GM19397 (cell line): ENCODE measurements around the gene CABLES2.
"Not testable (repeated sequence)": the region's sequence is repeated elsewhere in the genome, so short reads cannot be mapped to it uniquely, and the experiment has no call there.

Experiments used
- ATAC-seq: cut with Tn5 transposase; IDR thresholded peaks from one replicate; pipeline ENCODE4 v1.9.1; 2021; ENCODE audit warnings: mild to moderate bottlenecking, moderate library complexity; ENCODE audit not compliant: unreplicated experiment

Gene CABLES2

DNA sequence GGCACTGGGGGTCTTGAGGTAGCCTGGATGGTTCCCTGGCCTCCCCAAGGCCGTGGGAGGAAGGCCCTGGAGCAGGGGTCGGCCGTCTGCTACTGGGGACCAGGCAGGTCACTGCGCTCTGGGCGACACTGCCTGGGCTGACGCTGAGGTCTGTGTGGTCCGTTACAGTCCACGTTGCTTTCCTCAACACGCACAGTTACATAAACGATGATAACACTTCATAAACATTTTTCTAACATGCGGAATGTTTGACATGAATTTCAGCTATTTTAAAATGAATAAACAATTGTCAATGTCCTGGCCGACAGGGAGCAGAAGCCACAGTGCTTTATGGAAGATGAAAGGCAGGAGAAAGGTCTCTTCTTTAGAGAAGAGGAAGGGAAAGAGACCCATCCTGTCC, 30.4 kb upstream of the CABLES2 start:
- no peak for ATAC-seq

DNA sequence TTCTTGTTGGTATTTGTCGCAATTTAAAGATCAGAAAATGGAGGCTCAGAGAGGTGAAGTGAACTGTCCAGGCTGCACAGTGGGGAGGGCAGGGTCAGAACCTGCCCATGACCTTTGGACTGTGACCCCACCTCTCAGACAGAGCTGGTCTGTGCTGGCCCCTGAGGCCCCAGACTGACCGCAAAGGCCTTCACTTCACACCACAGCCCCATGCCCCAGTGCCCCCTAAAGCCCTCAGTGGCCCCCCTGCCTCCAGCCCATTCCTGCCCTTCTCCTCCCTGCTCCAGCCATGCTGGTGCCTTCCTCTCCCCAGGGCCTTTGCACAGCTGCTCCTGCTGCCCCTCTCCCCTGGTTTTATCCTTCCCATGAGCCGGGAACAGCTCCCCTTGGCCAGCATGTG, 29.6 kb upstream of the CABLES2 start:
- ATAC-seq: no peak

DNA sequence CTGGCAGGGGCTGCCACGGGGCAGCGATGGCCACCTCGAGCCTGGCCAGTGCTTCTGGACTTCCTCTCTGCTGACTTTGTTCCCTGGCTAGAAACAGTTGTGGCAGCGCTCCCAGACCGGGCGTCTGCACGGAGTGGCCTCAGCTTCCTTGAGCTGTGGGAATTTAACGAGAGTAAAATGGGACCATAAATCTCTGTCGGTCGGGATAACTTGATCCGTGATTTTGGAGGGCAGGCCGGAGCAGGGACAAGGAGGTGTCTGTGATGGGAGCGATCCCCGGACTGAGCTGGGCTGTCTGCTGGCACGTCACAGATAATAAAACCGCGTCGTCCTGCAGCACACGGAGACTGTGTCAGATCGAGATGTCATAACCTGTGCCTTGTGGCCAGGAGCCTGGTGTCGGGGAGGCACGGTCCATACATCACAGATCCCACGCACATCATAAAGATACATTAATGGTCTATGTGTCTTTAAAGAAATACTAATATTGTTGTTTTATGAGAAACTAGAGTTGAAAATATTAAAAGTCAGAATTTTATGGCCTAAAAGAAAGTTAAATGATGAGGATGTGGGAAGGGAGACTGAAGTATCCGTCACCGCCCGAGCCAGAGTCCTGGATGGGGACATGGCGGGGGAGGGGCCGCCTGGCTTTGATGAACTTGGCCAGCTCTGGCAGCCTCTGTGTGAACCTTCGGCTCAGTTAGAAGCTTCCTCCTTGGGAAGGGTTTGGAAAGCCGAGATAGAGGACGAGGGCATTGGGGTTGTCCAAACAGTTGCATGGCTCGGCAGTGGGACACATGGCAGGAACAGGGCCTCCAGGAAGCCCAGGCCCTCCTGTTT, 26.8 kb upstream of the CABLES2 start:
- no peak for ATAC-seq

DNA sequence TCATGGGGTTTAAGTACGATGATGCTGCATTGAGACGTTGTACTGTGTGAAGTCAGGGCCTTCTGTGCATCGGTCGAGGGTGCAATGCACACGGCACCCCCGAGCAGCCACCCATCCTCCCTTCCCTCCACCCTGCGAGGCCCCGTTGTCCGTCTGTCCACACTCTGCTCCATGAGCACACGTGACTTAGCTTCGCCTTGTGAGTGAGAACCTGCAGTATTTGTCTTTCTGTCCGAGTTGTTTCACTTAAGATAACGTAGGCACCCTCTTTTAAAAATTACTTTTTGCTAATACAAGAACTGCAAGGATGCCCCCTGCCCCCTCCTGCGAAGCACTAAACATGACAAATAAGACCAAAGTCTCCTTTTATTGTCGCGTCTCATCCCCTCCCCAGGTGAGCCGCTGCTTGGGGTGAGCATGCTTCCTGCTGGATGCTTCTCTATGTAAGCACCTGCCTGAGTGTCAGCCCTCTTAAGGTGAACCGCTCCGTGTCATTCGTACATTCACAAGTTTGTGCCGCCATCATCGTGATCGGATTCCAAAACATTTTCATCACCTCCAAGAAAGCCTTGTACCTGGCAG, 23.9 kb upstream of the CABLES2 start:
- ATAC-seq: no peak

DNA sequence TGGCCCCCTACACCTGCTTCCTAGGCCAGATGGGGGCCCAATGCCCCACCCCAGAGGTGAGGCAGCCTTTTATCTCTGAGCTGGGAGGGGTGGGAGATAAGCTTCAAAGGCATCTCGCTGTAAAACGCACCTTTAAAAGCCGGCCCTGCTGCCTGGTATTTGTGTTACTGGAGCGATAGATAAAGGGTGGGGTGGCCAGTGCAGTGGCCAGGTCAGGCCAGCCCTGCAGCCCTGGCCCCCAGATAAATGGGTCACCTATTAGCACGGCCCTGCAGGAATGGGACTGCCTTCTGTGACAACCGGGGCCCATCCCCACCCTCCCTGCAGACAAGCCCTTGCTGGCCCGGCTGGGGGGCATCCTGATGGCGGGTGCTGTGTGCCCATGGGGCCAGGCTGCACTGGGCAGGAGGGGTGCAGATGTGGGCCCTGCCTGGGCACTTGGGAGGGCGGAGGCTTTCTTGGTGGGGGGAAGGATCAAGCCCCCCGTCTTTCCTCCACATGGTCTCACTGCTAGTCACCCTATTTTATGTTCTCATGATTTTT, 23.3 kb upstream of the CABLES2 start:
- ATAC-seq: no peak

DNA sequence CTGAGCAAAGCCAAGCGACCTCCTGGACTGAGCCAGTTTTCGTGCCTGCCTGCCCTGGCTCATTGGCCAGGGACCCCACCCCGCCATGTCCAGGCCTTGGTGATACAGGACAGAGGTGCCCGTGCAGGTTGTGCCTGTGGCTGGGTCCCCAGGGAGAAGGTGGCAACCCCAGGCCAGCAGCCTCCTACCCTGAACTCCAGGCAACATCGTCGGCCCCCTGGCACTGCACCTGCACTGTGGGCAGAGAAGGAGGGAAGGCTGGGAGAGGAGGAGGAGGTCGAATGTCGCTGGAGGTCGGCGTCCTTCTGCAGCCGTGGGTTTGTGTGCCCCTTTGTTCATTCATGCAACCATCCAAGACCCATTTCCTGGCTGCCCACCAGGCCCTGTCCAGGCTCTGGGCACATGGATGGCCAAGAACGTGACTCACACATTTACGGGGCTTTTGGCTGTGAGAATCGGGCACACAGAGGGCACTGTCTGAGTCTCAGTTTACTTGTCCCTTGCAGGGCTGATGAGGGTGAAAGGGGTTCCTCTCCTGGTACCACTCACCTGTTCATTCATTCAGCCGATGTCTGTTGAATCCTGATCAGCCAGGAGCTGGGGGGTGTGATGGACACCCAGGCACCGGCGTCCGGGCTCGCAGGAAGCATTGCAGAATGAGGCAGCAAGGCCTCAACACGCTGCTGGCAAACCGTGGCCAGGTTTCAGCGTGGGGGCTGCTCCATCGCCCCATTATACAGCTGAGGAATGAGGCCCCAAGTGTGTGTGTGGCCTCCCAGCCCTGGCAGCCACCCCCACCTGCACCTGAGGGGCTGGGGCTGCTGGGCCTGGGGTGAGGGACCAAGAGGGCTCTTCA, 22.6 kb upstream of the CABLES2 start:
- no peak for ATAC-seq

DNA sequence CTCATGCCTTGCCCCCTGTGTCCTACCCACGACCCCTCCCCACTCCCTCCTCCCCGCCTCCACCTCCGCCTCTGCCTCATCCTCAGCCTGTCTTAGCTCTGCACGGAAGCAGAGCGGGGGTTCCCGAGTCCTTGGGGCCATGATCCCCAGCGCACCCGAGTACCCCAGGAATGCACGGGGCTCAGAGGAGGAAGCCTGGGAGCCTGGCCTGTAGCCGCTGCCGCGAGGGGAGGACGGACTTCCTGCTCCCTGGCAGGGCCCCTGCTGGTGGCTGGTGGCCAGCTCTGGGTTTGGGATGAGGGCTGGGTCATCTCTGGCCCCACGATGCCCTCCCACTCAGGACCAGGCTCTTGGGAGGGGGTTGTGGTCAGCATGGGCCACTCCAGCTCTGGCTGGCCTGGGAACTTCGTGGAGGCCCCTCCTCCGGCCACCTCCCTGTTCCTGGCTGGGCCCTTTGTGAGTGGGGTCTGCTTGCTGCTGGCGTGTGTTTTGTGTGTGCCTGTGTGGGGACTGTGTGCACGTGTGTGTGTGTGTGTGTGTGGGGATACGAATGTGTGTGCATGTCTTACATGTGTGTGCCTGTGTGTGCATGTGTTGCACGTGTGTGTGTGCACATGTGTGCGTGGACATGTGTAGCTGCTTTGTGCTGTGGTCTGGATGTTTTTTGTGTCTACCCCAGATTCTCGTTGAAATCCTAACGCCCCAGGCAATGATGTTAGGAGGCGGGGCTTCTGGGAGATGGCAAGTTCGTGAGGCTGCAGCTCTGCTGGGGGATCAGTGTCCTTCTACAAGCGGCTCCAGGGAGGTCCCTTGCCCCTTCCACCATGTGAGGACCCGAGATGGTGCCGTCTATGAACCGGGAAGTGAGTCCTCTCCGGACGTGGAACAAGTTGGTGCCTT, 21.6 kb upstream of the CABLES2 start:
- ATAC-seq: no peak

DNA sequence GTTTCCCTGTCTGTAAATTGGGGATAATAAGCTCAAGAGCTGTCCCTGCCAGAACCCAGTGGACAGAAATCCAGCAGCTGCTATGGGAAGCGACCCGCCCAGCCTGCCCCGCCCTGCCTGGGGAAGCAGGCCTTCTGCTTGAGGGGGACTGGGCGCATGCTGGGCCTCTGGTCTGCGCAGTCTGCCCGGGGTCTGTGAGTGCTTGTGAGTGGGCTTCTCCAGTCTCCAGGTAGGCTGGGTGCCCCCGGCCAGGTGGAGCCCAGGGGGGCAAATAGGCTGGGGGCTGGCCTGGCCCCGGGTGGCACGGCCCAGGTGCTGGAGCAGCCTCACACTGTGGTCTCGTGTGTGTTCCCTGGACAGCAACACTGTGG, 20.9 kb upstream of the CABLES2 start:
- no peak for ATAC-seq

DNA sequence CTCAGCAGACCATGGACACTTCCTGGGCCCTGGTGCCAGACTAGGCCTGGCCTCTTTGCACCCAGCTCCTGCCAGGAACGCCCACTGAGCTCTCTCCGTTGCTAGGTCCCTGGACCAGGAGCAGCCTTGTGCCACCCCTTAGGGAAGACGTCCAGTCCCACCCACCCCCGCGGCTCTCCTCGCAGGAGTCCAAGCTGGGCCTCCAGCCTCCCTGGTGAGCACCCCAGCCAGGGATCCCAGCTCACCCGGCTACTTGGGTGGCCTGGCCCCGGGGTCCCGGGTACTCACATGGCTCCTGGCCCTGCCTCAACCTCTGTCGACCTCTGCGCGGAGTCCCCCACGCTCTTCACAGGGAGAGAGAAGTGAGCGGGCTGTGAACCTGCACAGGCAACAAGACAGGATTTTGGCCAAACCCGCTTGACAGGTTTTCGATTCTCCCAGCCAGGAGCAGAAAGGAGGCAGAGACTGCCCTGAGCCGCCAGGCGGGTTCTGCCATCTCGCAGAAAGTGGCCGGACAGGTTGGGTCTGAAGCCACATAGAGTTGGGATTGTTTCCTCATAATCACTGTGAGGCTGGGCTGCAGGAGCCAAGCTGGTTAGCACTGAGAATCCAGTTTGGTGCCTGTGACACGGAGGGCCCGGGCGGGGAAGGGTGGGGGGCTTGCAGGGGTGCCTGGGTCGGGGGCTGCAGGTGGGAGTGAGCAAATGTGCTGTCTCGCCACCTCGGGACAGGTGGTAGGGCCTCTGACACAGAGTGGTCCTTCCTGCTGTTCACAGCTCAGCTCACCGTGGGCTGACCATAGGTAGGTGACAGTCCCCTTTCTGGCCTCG, 20.3 kb upstream of the CABLES2 start, which contains the start of gene RBBP8NL:
TSS of gene RBBP8NL (minus strand) at position 368 of the 830 bp plus-strand sequence. CDS start 7,892 bp downstream, outside the sequence.
- no peak for ATAC-seq

DNA sequence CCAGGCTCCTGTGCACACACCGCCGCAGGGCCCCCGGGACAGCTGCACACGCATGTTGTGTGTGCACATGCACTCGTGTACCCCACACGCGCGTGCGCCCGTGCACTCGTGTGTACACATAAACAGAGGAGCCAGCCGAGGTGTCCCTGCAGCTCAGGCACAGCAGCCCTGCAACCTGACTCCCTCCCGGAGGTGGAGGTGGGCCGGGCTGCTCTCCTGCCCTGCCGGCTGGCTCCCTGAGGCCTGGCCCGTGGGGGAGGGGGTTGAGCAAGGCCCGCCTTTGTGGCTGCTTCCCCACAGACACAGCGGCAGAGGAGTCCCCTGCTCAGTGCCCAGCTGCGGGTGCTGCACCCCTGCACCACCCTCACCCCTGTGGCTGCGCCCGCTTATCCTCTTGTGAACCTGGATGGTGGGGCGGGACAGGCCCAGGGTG, 19.6 kb upstream of the CABLES2 start:
- no peak for ATAC-seq

DNA sequence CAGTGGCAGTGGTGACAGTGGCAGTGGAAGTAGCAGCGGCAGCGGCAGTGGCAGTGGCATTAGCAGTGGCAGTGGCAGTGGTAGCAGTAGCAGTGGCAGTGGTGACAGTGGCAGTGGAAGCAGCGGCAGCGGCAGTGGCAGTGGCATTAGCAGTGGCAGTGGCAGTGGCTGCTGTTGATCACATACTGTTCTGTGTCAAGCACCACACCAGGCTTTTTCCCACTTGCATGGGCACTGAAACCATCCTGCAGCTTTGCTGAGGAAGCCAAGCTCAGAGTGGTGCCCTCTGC, 18.9 kb upstream of the CABLES2 start:
- ATAC-seq: not testable (repeated sequence)

DNA sequence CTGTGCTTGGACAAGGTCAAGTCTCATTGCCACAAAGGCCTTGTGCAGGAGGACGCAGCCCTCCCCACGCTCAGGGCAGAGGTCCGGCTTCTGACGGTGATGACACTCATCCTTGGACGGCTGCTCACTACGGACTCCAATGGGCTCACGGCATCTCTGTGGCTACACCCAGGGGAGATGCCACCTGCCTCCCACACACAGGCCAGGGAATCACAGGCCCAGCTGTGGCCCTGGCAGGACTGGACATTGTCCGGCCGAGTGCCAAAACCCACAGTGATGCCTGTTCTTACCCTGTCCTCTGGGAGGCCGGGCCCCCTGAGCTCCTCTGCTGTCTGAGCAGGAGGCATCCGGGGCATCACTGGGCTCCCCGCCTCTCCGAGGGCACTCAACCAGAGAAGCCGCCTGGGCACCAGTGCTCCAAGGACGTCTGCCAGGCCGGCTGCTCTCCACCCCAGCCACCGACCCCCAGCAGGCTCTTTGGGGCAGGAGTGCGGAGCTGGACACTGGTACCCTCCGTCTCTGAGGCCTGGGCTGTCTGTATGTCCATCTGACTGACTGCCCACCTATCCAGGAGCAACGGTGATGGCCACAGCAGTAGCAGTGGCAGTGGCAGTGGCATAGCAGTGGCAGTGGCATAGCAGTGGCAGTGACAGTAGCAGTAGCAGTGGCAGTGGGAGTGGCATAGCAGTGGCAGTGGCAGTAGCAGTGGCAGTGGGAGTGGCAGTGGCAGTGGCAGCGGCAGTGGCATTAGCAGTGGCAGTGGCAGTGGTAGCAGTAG, 18.4 kb upstream of the CABLES2 start:
- ATAC-seq: no peak

DNA sequence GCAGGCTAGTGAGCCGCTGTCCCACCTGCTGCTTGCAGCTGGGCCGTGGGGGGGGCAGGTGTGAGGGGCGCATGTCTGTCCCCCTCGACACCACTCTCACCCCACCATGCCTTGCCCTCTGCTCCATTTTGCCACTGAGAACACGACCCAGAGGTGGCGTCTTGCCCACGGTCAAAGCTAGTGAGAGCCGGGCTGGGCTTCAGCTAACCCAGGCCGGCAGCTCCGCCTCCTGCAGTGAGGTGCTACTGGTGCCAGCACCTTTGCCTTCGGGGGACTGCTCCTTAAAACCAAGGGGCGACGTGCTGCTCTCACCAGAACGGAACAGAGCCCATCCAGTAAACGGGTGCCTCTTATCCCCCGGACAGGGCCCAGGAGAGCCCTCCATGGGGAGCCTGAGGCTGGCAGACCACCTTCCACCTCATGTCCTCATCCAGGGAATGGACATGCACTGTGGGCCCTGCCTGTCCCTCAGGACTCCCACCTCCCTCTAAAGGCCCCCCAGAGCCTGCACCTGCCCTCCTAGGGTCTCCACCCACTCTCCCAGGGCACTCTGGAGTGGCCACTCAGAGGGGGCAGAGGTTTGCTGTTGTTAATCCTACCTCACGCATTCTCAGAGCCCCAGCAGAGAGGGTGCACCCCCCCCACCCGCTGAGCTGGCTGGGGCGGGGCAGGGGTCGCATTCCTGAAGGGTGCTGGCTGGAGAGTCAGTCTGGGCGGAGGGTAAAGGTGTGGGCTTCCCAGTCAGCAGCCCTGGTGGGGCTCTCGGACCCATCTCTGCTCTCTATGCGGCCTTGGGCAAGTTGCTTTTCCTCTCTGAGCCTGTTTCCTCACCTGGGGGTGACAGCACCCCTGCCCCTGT, 17.4 kb upstream of the CABLES2 start:
- ATAC-seq: no peak

DNA sequence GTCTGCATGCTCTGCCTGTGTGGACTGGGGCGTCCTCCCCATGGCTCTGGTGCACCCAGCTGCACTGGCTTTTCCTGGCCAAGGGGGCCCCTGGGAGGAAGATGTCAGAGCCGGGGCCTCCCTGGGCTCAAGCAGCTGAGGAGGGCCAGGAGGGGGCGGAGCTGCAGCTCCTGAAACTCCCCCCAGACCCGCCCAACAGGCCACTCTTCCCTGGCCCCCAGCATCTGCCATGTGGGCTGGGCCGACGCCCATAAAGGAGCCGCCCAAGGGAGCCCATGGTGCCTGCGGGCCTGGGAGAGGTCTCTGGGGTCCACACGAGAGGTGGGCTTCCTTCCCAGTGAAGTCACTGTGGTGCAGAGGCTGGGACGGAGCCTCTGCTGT, 16.2 kb upstream of the CABLES2 start:
- no peak for ATAC-seq

DNA sequence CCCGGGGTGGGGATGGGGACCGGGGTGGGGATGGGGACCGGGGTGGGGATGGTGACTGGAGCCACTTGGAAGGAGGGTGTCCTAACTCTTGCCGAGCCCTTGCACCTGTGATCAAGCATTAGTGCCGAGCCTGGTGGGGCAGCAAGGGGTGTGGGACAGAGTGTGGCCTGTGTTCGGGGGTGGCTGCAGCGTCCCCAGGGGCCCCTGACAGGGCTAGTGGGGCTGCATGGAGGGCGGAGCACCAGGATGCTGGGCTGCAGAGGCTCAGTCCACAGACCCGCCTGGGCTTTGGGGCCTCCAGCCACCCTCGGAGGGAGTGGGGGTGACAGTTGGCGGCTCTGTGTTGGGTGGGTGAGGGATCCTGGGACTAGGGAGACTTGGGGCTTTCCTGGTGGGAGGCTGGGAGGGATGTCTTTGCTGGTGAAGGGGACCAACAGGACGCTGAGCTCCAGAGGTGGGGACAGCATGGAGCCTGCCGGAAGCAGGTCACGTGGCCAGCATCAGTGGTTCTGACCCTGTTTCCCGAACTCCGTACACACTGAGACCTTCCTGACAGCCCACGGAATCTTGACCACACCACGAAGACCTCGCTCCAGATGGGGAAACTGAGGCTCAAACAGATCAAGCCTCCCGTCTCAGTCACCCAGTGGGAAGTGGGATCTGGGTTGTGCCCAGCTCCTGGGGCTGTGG, 15.7 kb upstream of the CABLES2 start:
- no peak for ATAC-seq

DNA sequence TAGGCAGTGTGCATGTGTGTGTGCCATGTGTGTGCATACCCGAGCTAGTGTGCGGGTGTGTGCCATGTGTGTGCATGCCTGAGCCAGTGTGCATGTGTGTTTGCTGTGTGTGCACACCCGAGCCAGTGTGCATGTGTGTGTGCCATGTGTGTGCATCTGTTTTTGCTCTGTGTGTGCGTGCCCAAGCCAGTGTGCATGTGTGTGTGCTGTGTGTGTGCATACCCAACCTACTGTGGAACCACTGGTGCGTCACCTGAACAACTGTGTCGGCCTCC, 14.6 kb upstream of the CABLES2 start:
- no peak for ATAC-seq

DNA sequence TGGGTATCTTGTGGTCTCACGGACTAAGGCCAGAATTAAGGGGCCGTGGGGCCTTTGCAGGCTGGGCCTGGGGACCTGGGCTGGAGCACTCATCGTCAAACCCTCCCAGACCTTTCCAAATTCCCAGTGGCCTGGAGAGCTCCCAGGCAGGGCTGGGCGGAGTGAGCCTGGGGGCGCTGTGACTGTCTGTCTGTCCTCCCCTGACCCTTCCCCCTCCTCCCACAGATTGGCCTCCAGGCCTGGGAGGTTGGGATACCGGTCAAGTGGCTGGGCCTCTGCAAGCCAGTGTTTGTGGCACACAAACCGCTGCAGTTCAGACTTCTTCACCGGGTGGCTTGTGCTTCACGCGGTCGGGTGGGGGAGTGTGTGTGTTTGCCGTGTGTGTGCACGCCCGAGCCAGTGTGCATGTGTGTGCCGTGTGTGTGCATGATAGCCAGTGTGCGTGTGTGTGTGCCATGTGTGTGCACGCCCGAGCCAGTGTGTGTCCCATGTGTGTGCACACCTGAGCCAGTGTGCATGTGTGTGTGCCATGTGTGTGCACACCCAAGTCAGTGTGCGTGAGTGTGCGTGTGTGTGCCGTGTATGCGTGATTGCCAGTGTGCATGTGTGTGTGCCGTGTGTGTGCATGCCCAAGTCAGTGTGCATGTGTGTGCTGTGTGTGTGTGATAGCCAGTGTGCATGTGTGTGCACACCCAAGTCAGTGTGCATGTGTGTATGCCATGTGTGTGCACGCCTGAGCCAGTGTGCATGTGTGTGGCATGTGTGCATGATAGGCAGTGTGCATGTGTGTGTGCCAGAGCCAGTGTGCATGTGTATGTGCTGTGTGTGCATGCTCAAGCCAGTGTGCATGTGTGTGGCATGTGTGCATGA, 14.0 kb upstream of the CABLES2 start:
- ATAC-seq: no peak
